Stimulated activated CD4-positive, alpha-beta T cell treated with anti-CD3 and anti-CD28 coated beads, Interleukin-12 subunit alpha, Interleukin-12 subunit beta, amount 100 ng/mL, for 48 hours (primary cell): ENCODE data around the gene ITIH5.
A peak's percentile ranks its signal among the peaks of the same experiment; 100 is the strongest.
"Not testable (repeated sequence)": the region's sequence is repeated elsewhere in the genome, so short reads cannot be mapped to it uniquely, and the experiment has no call there.

Experiments used
- DNase-seq, 3 donors: peaks; one replicate each; pipeline ENCODE4 v3.0.0-alpha.2; 2020; ENCODE audit warnings: low read depth in 2 of 3, low spot score in 1 of 3

ITIH5 gene

GRCh38 chr10:7687228-7687907 lies 20.6 kb upstream of the ITIH5 start:
- peak; percentile 62 to 72 (median 71) for DNase-seq

DNA sequence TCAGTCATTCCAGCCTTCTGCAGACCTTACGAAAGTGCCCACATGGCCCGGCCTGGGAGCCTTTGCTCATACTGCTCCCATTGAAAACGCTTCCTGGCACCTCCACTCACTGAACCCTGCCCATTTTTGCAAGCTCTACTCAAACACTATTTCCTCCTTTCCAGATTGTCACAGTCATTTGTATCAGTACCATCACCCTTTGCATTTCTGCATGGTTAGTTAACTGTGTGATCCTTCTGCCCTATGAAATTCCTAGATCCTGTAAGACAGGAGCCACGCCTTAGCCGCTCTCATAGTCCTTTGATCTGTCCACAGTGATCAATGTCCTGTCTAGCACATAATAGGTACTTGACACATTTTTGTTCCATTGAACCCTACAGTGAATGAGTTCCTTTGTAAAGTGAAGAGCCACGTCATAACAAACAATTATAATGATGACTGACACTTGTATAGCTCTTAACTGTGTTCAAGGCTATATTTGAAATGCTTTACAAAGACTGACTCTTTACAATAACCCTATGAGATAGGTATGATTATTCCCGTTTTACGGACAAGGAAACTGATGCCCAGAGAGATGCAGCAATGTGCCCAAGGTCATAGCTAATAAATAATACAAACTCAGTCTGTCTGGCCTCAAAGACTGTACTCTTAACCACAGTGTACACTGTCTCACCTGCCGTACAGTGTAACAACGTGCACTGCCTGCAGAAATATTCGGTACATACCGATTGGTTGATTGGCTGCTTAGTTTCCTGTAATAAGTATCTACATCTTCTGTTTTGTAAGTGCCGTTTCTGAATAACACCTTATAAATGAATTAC lies 19.8 kb upstream of the ITIH5 start:
- DNase-seq, result no peak

DNA sequence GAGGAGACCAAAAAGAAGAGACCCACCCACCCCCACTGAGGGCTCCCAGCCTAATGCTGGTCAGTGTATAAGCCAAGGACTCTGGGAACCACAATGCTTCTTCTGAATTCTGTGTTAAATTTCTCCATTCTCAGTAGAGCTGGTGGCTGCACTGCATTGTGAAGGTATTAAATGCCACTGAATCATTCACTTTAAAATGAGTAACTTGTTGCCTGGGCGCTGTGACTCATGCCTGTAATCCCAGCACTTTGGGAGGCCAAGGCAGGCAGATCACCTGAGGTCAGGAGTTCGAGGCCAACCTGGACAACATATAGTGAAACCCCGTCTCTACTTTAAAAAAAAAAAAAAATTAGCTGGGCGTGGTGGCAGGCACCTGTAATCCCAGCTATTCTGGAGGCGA lies 13.3 kb upstream of the ITIH5 start:
- not testable (repeated sequence) for DNase-seq

- no peak for DNase-seq
Measured at GRCh38 chr10:7679256-7679655, 12.5 kb upstream of the ITIH5 start.

- DNase-seq, result no peak
Measured at GRCh38 chr10:7672341-7673134, 5.8 kb upstream of the ITIH5 start.

GRCh38 chr10:7670157-7670556 lies 3.4 kb upstream of the ITIH5 start:
- no peak for DNase-seq

- DNase-seq, result no peak
Measured at GRCh38 chr10:7667262-7668141, 736 bp upstream of the ITIH5 start.

DNA sequence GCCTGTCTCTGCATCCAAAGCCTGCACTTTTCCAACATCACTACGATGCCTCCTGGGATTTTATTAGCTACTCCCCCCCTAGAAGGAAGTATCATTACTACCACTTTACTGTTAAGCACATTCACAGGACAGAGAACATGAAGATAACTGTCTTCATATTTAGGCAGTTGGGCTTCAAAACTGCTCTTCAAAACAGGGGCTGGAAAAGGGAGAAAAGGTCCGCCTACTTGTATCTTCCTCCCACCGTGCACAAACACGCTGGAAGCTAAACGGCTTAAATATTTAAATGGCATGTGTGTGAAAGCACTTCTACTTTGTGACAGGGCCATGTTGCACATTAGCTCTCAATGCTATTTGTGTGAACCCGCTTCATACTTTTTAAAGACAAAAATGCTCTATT lies 999 bp downstream of the ITIH5 start:
- DNase-seq, result no peak

GRCh38 chr10:7664707-7665106 lies 2.1 kb downstream of the ITIH5 start:
- DNase-seq, result no peak

GRCh38 chr10:7662522-7662921 lies 4.2 kb downstream of the ITIH5 start:
- DNase-seq, result no peak

DNA sequence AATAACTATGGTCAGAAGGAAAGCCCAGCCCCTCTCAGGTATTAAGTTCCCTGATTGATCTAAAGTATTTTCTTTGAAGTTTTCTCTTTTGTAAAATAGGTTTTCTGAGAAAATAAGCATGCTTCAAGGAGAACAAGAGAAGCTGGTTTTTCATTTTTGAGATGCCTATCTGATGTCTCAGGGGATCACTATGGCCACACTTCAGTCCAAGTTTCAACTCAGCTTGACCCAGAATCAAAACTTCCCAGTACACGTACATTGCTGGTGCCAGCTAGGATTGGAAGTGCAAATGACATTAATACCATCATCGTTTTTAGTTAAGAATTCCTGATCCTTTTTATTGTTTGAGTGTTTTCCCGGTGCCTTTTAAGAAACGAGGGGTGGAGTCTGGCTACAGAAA lies 7.2 kb downstream of the ITIH5 start:
- no peak for DNase-seq

- DNase-seq, result no peak
Measured at GRCh38 chr10:7657552-7657951, 9.2 kb downstream of the ITIH5 start.

DNA sequence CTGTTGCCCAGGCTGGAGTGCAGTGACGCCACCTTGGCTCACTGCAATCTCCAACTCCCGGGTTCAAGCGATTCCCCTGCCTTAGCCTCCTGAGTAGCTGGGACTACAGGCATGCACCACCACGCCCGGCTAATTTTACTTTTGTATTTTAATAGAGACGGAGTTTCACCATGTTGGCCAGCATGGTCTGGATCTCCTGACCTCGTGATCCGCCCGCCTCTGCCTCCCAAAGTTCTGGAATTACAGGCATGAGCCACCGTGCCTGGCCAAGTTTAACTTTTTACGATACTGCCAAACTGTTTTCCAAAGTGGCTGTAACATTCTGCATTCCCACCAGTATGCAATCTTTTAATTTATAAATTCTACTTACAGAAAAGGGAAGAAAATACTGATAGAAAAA lies 9.7 kb downstream of the ITIH5 start:
- not testable (repeated sequence) for DNase-seq

GRCh38 chr10:7651853-7652470 lies 14.8 kb downstream of the ITIH5 start:
- no peak for DNase-seq

DNA sequence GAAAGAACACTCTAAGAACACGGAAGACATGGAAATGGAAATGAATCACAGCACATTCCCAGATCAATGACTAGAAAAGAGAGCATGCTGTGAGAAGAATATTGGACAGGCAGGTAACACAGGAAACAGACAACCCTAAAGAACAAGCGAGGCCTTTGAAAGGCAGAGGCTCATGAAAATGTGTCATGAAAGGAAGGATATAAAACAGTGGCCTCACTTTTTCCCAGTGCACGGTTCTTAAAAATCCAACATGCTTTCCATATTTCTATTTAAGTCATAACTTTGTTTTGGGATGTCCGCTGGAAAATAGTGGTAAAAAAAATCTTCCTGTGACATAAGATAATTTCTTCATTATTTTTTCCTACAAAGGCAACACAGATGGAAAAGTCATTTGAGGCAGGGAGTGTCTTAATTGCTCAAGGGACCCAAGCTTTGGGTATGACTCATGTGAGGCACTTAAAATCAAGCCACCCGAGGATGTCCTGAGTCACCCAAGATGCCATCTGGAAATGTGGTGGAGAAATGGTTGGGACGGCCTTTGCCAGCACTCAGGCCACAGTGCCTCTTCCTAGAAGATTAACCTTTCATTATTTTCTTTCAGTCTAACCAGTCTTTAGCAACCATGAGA lies 17.0 kb downstream of the ITIH5 start:
- no peak for DNase-seq

GRCh38 chr10:7647062-7647664 lies 19.6 kb downstream of the ITIH5 start:
- no peak for DNase-seq

DNA sequence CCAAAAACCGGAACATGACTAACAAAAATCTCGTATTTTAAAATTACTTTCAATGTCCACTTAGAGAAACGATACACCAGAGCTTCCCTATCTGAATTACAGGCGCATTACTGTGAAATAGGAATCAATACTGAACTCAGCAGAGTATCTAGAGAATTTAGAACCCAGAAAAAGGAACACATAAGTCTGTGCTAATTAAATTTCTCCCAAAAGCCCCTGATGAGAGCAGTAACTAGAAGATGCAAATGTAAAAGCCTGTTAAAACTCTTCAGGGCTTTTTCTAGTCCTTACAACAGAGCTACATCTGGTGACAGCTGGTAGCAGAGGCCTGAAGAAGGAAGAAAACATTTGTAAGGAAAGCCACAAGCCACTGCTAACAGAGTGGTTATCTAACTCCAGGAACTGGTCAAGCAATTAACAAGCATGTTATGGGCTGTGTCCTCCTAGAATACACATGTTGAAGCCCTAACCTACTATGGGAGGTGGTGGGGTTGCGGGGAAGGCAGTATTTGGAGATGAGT lies 24.2 kb downstream of the ITIH5 start:
- DNase-seq, result no peak

- no peak for DNase-seq
Measured at GRCh38 chr10:7635408-7636125, 31.2 kb downstream of the ITIH5 start.
